Activated CD4-positive, CD25-positive, alpha-beta regulatory T cell treated with anti-CD3 and anti-CD28 coated beads, Interleukin-2, amount 50 U/mL, for 16 hours (primary cell): ENCODE data around the gene EDC3.
"Not testable (repeated sequence)": the region's sequence is repeated elsewhere in the genome, so short reads cannot be mapped to it uniquely, and the experiment has no call there.

Experiments used
- DNase-seq: peaks from one replicate; pipeline ENCODE4 v3.0.0-alpha.2; 2020; ENCODE audit warnings: low read depth, low spot score

EDC3 gene

GRCh38 chr15:74610302-74610951, 85.4 kb downstream of the EDC3 start:
- no peak for DNase-seq

GRCh38 chr15:74609938-74610301, 85.9 kb downstream of the EDC3 start:
- DNase-seq, result no peak

- no peak for DNase-seq
These were observed 87.0 kb downstream of the EDC3 start for GRCh38 chr15:74608786-74609185.

GRCh38 chr15:74605795-74606150, 90.1 kb downstream of the EDC3 start:
- no peak for DNase-seq

GRCh38 chr15:74604983-74605794, 90.6 kb downstream of the EDC3 start:
- no peak for DNase-seq

- no peak for DNase-seq
These were observed 91.8 kb downstream of the EDC3 start for GRCh38 chr15:74603789-74604705.

GRCh38 chr15:74603026-74603788, 92.6 kb downstream of the EDC3 start:
- DNase-seq, result no peak

GRCh38 chr15:74599156-74599555, 96.7 kb downstream of the EDC3 start:
- no peak for DNase-seq

- peak; percentile 72 for DNase-seq
These were observed 97.5 kb downstream of the EDC3 start for GRCh38 chr15:74598126-74598842.

- DNase-seq, result not testable (repeated sequence)
These were observed 98.6 kb downstream of the EDC3 start for GRCh38 chr15:74597146-74597705.

GRCh38 chr15:74596736-74597135, 99.1 kb downstream of the EDC3 start:
- DNase-seq, result not testable (repeated sequence)

GRCh38 chr15:74595271-74595670, 100.6 kb downstream of the EDC3 start:
- DNase-seq, result no peak

- no peak for DNase-seq
These were observed 101.4 kb downstream of the EDC3 start for GRCh38 chr15:74594455-74594854.

- DNase-seq, result no peak
These were observed 102.7 kb downstream of the EDC3 start for GRCh38 chr15:74593122-74593521.

GRCh38 chr15:74592222-74592621, 103.6 kb downstream of the EDC3 start:
- DNase-seq, result no peak

GRCh38 chr15:74589826-74590225, 106.0 kb downstream of the EDC3 start:
- no peak for DNase-seq

- DNase-seq, result no peak
These were observed 110.0 kb downstream of the EDC3 start for GRCh38 chr15:74585857-74586256.

- no peak for DNase-seq
These were observed 110.6 kb downstream of the EDC3 start for GRCh38 chr15:74585191-74585590.

GRCh38 chr15:74584779-74585178, 111.0 kb downstream of the EDC3 start:
- DNase-seq, result no peak

GRCh38 chr15:74584204-74584603, 111.6 kb downstream of the EDC3 start:
- DNase-seq, result no peak
